A673 (cell line): Measurements from ENCODE around the gene NELL1. TPM values are rescaled to one million over a fixed set of nuclear protein-coding genes. Genes with fewer than 3 reads are reported as not detected.

Experiments used
- BruUV-seq: library from RNA; stranded (reverse); fragments of 400-500 nt; replicated peaks from 2 replicates; lab custom pipeline; 2021; lab: Mats Ljungman, UMichigan
- CTCF ChIA-PET: fragments of 300-600 bp; sonication (Branson Sonifier 250); formaldehyde crosslinking; loops from one replicate; lab custom pipeline; 2022; ENCODE audit warnings: antibody characterized with exemption; lab: Charles Lee
- POLR2A ChIA-PET: fragments of 300-600 bp; sonication (Branson Sonifier 250); formaldehyde crosslinking; loops from one replicate; lab custom pipeline; 2022; ENCODE audit warnings: antibody characterized with exemption; ENCODE audit not compliant: low non-redundant PET; lab: Charles Lee
- DNase-seq: peaks from one replicate; pipeline ENCODE4 v3.0.0-alpha.2; 2015; ENCODE audit warnings: low spot score
- H3K27ac ChIP-seq: fragments of 200-600 bp; sonication (generic); 2 replicates; pipeline ENCODE4 v1.5.1; 2016; ENCODE audit warnings: mixed run types, low read depth, mild to moderate bottlenecking, mixed read lengths, antibody characterized with exemption, low read length; ENCODE audit not compliant: poor library complexity, severe bottlenecking
- H3K27me3 ChIP-seq: fragments of 200-600 bp; sonication (generic); replicated peaks from 2 replicates; pipeline ENCODE4 v1.6.1; 2017; ENCODE audit warnings: mixed run types, low read depth, mild to moderate bottlenecking, mixed read lengths, antibody characterized with exemption, low read length; ENCODE audit not compliant: insufficient read depth, poor library complexity
- H3K36me3 ChIP-seq: fragments of 200-600 bp; sonication (generic); 2 replicates; pipeline ENCODE4 v1.6.1; 2016; ENCODE audit warnings: mixed run types, mild to moderate bottlenecking, mixed read lengths, antibody characterized with exemption, low read length; ENCODE audit not compliant: insufficient read depth, poor library complexity, severe bottlenecking
- H3K4me1 ChIP-seq: fragments of 200-600 bp; sonication (generic); 2 replicates; pipeline ENCODE4 v1.6.1; 2017; ENCODE audit warnings: mixed run types, mild to moderate bottlenecking, mixed read lengths, antibody characterized with exemption, low read length; ENCODE audit not compliant: insufficient read depth, poor library complexity, severe bottlenecking
- H3K4me3 ChIP-seq: fragments of 200-600 bp; sonication (generic); 2 replicates; pipeline ENCODE4 v1.5.1; 2016; ENCODE audit warnings: low read depth, mixed run types, mild to moderate bottlenecking, mixed read lengths, low read length; ENCODE audit not compliant: poor library complexity, severe bottlenecking
- H3K9me3 ChIP-seq: fragments of 200-600 bp; sonication (generic); 2 replicates; pipeline ENCODE4 v1.6.1; 2016; ENCODE audit warnings: mixed run types, low read depth, mild to moderate bottlenecking, mixed read lengths, antibody characterized with exemption, low read length; ENCODE audit not compliant: poor library complexity, severe bottlenecking
- EZH2 ChIP-seq: fragments of 200-600 bp; sonication (generic); IDR thresholded peaks from 2 replicates; pipeline ENCODE4 v1.6.1; 2017; ENCODE audit warnings: borderline replicate concordance, low read depth, mild to moderate bottlenecking, mixed read lengths, antibody characterized with exemption, low read length; ENCODE audit not compliant: poor library complexity, severe bottlenecking
- intact Hi-C: fragments of 100-400 bp; cut with micrococcal nuclease; formaldehyde crosslinking; loops from one replicate; pipeline ENCODE4 v1.10.0; 2022; ENCODE audit not compliant: unreplicated experiment
- total RNA-seq: library from RNA; stranded (reverse); gene quantifications from 2 replicates; pipeline ENCODE4 v1.2.3, GENCODE V29; 2021
- TF ChIP-seq, protein P1 (sequence below): fragments of 300-800, 200-600 bp; sonication (generic); conservative IDR thresholded peaks from 2 replicates; pipeline ENCODE4 v1.5.1; 2017; ENCODE audit warnings: low read depth, mild to moderate bottlenecking, antibody characterized with exemption, low read length, moderate library complexity, mixed read lengths

NELL1 gene
- total RNA-seq, 1 experiment from 2014 or later = 0.32 TPM

DNA sequence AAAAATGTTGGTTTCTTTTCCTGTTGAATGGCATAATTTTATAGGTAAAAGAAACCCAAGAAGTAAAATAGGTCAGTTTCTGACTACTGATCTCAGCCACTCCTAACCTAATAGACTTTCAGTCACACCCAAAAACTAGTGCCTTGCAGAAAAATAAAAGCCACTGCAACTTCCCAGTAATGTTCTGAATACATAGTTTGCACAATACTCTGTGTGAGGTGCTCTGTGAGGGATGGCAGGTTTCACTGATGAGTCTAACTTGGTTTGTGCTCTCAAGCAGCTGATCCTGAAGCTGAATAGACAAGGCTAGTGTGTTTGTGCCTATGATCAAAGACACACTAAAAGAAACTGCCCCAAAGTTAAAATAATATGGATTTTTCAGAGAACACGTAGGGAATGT, 758.3 kb downstream of the NELL1 start:
- Histone ChIP-seq H3K36me3 (no peaks in the 10 kb centered on the region), H3K27me3 (no peaks in the 10 kb centered on the region), H3K9me3 (no peaks in the 10 kb centered on the region), H3K27ac (no peak overlapping the region), H3K4me3 (no peak overlapping the region), H3K4me1 (no peaks in the 10 kb centered on the region)
- POLR2A ChIA-PET = no interaction called here
- CTCF ChIA-PET = no interaction called here
- DNase-seq = no peak
- no peak for TF ChIP-seq EZH2
- TF ChIP-seq, protein P1, sequence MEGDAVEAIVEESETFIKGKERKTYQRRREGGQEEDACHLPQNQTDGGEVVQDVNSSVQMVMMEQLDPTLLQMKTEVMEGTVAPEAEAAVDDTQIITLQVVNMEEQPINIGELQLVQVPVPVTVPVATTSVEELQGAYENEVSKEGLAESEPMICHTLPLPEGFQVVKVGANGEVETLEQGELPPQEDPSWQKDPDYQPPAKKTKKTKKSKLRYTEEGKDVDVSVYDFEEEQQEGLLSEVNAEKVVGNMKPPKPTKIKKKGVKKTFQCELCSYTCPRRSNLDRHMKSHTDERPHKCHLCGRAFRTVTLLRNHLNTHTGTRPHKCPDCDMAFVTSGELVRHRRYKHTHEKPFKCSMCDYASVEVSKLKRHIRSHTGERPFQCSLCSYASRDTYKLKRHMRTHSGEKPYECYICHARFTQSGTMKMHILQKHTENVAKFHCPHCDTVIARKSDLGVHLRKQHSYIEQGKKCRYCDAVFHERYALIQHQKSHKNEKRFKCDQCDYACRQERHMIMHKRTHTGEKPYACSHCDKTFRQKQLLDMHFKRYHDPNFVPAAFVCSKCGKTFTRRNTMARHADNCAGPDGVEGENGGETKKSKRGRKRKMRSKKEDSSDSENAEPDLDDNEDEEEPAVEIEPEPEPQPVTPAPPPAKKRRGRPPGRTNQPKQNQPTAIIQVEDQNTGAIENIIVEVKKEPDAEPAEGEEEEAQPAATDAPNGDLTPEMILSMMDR = no peak
- BruUV-seq = no TSS peak
- intact Hi-C loops = no loop called here

DNA sequence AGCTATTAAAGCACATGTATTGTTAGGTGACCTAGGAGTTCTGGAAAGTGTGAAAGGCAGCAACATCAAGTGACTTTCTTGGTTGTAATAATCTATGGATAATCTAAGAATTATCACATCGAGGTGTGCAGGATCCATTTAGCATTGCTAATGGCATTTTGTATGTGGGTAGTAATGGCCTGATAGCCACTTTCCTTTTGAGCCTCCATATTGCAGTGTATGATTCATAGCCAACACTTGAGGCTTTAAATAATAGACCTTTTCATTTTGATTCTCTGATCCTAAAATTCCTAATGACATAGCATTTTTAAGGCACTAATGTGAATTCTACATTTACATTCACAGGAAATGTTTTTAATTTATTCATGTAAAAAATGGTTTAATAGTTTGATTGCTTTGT, 759.4 kb downstream of the NELL1 start:
- POLR2A ChIA-PET = no interaction called here
- H3K27me3 ChIP-seq = no peaks in the 10 kb centered on the region
- H3K4me1 ChIP-seq = no peaks in the 10 kb centered on the region
- H3K27ac ChIP-seq = no peak overlapping the region
- CTCF ChIA-PET = no interaction called here
- H3K9me3 ChIP-seq = no peaks in the 10 kb centered on the region
- TF ChIP-seq, protein P1 = no peak
- TF ChIP-seq EZH2 = no peak
- DNase-seq = no peak
- no TSS peak for BruUV-seq
- H3K4me3 ChIP-seq = no peak overlapping the region
- no peaks in the 10 kb centered on the region for H3K36me3 ChIP-seq
- intact Hi-C loops = no loop called here

DNA sequence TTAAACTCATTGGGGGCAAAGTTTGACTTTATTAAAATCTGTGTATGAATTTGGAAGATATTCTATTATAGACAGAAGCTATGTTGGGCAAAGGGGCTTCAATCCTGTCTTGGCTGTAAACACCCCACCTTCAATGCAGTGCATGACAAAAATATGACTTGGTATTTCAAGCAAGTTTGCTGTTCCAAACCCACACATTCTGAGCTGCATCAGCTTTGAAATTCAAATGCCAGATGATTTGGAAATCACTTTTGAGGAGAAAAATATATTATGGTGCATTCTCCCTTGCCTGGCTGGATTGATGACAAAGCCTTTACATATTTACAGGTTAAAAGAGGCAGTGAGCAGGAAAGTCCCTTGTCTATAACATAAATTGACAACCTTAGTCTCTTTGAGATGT, 760.0 kb downstream of the NELL1 start:
- no peaks in the 10 kb centered on the region for H3K36me3 ChIP-seq
- ChIA-PET CTCF (no interaction called here), POLR2A (interaction anchor here (0.5 kb wide), 1 partner anchor 104 kb away, joined by 5 read pairs; no protein-coding TSS in a partner anchor)
- no peak overlapping the region for H3K4me3 ChIP-seq
- no peaks in the 10 kb centered on the region for H3K9me3 ChIP-seq
- no peaks in the 10 kb centered on the region for H3K27me3 ChIP-seq
- DNase-seq = no peak
- intact Hi-C loops = no loop called here
- TF ChIP-seq EZH2 = no peak
- TF ChIP-seq, protein P1 = no peak
- BruUV-seq = no TSS peak
- H3K27ac ChIP-seq = no peak overlapping the region
- H3K4me1 ChIP-seq = no peaks in the 10 kb centered on the region
